B cell (primary cell): ENCODE measurements around the gene NKD2. TPM values are rescaled to one million over a fixed set of nuclear protein-coding genes. Genes with fewer than 3 reads are reported as not detected.
"Not testable (repeated sequence)": the region's sequence is repeated elsewhere in the genome, so short reads cannot be mapped to it uniquely, and the experiment has no call there.

ENCODE experiments used
- ATAC-seq: fragments of 200-7000 bp; cut with Tn5 transposase; one replicate; pipeline ENCODE4 v1.10.0; 2021; ENCODE audit warnings: low read depth, mild to moderate bottlenecking, moderate number of reproducible peaks, moderate library complexity
- CTCF ChIA-PET: fragments of 350-600 bp; sonication (Branson Sonifier 250); formaldehyde crosslinking; loops from one replicate; lab custom pipeline; 2021; ENCODE audit warnings: antibody characterized with exemption, inconsistent platforms; lab: Charles Lee
- POLR2A ChIA-PET: fragments of 350-600 bp; sonication (Branson Sonifier 250); formaldehyde crosslinking; loops from one replicate; lab custom pipeline; 2021; ENCODE audit warnings: antibody characterized with exemption; lab: Charles Lee
- DNase-seq: peaks from one replicate; pipeline ENCODE4 v3.0.0; 2013
- H2AFZ ChIP-seq: 2 replicates; pipeline ENCODE4 v1.6.1; 2012; ENCODE audit warnings: mild to moderate bottlenecking, low read depth, low read length; ENCODE audit not compliant: insufficient read depth, poor library complexity, severe bottlenecking
- H3K27ac ChIP-seq, 2 donors: 1 replicate in 1 of 2; 2 replicates in 1 of 2; pipeline ENCODE4 v1.5.1; 2012 to 2013; ENCODE audit warnings: low read length in 2 of 2, mild to moderate bottlenecking in 2 of 2, moderate library complexity in 1 of 2
- H3K27me3 ChIP-seq, 4 experiments: fragments of 200-600 bp in 1 of 4; sonication (generic) in 1 of 4; replicated peaks in 1 of 4; 1 replicate in 2 of 4; 2 replicates in 2 of 4; pipeline versions ENCODE4 v1.6.1 to v1.7.0; 2013 to 2016; ENCODE audit warnings: low read length in 3 of 4, mild to moderate bottlenecking in 2 of 4, mixed read lengths in 1 of 4, moderate library complexity in 1 of 4; ENCODE audit not compliant: insufficient read depth in 4 of 4, control insufficient read depth in 3 of 4; ENCODE audit errors: control extremely low read depth in 1 of 4
- H3K36me3 ChIP-seq, 2 experiments: replicated peaks in 1 of 2; 1 replicate in 1 of 2; 2 replicates in 1 of 2; pipeline versions ENCODE4 v1.6.1 to v1.7.1; 2013; ENCODE audit warnings: low read length in 1 of 2; ENCODE audit not compliant: insufficient read depth in 2 of 2, control insufficient read depth in 1 of 2; ENCODE audit errors: control extremely low read depth in 1 of 2, extremely low read depth in 1 of 2
- H3K4me1 ChIP-seq, 2 donors: fragments of 200-600 bp in 1 of 2; sonication (generic) in 1 of 2; 1 replicate in 1 of 2; 2 replicates in 1 of 2; pipeline versions ENCODE4 v1.5.1 to v1.6.1; 2013 to 2017; ENCODE audit warnings: low read length in 2 of 2; ENCODE audit not compliant: control insufficient read depth in 2 of 2, insufficient read depth in 2 of 2
- H3K4me2 ChIP-seq: replicated peaks from 2 replicates; pipeline ENCODE3; 2012; ENCODE audit warnings: mild to moderate bottlenecking, low read depth, low read length; ENCODE audit not compliant: poor library complexity, severe bottlenecking
- H3K4me3 ChIP-seq, 5 experiments: fragments of 200-600 bp in 1 of 5; sonication (generic) in 1 of 5; 1 replicate in 3 of 5; 2 replicates in 2 of 5; pipeline versions ENCODE4 v1.5.1 to v1.7.0; 2011 to 2016; ENCODE audit warnings: low read length in 4 of 5, mild to moderate bottlenecking in 4 of 5, low read depth in 2 of 5, control low read depth in 1 of 5, moderate library complexity in 1 of 5; ENCODE audit not compliant: insufficient read depth in 1 of 5; ENCODE audit errors: control extremely low read depth in 1 of 5, extremely low read depth in 1 of 5
- H3K79me2 ChIP-seq: fragments of 200-600 bp; sonication (generic); one replicate; pipeline ENCODE4 v1.6.0; 2016; ENCODE audit warnings: low read length; ENCODE audit not compliant: control insufficient read depth, insufficient read depth
- H3K9ac ChIP-seq: fragments of 200-600 bp; sonication (generic); 2 replicates; pipeline ENCODE4 v1.6.1; 2017; ENCODE audit warnings: mild to moderate bottlenecking, low read length, moderate library complexity
- H3K9me3 ChIP-seq, 3 donors: one replicate each; pipeline versions ENCODE4 v1.6.1 to v1.7.1; 2013; ENCODE audit warnings: low read length in 2 of 3; ENCODE audit not compliant: control insufficient read depth in 2 of 3, insufficient read depth in 1 of 3; ENCODE audit errors: control extremely low read depth in 1 of 3
- H4K20me1 ChIP-seq: 2 replicates; pipeline ENCODE4 v1.6.0; 2012; ENCODE audit warnings: mild to moderate bottlenecking, low read length; ENCODE audit not compliant: insufficient read depth, control insufficient read depth, poor library complexity, severe bottlenecking
- H3K27ac Mint-ChIP-seq: one replicate; pipeline ENCODE4 v1.8.0; 2021; ENCODE audit warnings: mixed read lengths
- H3K27me3 Mint-ChIP-seq: one replicate; pipeline ENCODE4 v1.8.0; 2021; ENCODE audit warnings: mixed read lengths
- H3K4me1 Mint-ChIP-seq: one replicate; pipeline ENCODE4 v1.8.0; 2021; ENCODE audit warnings: mixed read lengths
- H3K4me3 Mint-ChIP-seq: one replicate; pipeline ENCODE4 v1.8.0; 2021; ENCODE audit warnings: mixed read lengths
- H3K9me3 Mint-ChIP-seq: one replicate; pipeline ENCODE4 v1.8.0; 2022; ENCODE audit warnings: mixed read lengths; ENCODE audit not compliant: insufficient read depth
- CTCF ChIP-seq: fragments of 200-600 bp; IDR thresholded peaks from one replicate; pipeline ENCODE4 v1.8.0; 2022; ENCODE audit warnings: antibody characterized with exemption, mild to moderate bottlenecking
- EZH2 ChIP-seq: IDR thresholded peaks from 2 replicates; pipeline ENCODE4 v1.6.1; 2012; ENCODE audit warnings: borderline replicate concordance, low read depth, mild to moderate bottlenecking, moderate library complexity, low read length; ENCODE audit not compliant: insufficient read depth, poor library complexity, severe bottlenecking
- WGBS: methylation state at CpG from one replicate; pipeline ENCODE4 v1.1.5; 2013; ENCODE audit warnings: missing lambda C conversion rate; ENCODE audit not compliant: insufficient coverage; 5-methylcytosine and 5-hydroxymethylcytosine counted together
- intact Hi-C: fragments of 100-400 bp; cut with micrococcal nuclease; formaldehyde crosslinking; loops from one replicate; pipeline ENCODE4 v1.10.0; 2022
- polyA plus RNA-seq: library from polyadenylated mRNA; depleted of rRNA; stranded (reverse); fragments of >200 nt; gene quantifications from 2 replicates; pipeline ENCODE4 v1.2.3, GENCODE V29; 2012
- total RNA-seq, 2 donors: library from RNA; stranded (reverse); fragments of 120-200 nt in 1 of 2; gene quantifications; 1 replicate in 1 of 2; 2 replicates in 1 of 2; pipeline versions ENCODE4 v1.2.3 to v1.2.4, GENCODE V29; 2013 to 2022

Gene NKD2
- total and polyA plus RNA-seq, 2 donors (not counting 1 experiment from before 2014, with no cell fraction given) = 0.12 to 0.34 TPM

GRCh38 chr5:1060535-1060981, 52.0 kb downstream of the NKD2 start:
- H4K20me1 ChIP-seq = no peaks in the 10 kb centered on the region
- Mint-ChIP-seq H3K4me1 (no peaks in the 10 kb centered on the region), H3K27ac (no peak overlapping the region), H3K9me3 (no peaks in the 10 kb centered on the region), H3K4me3 (no peak overlapping the region), H3K27me3 (no peaks in the 10 kb centered on the region)
- H2AFZ ChIP-seq = no peak overlapping the region
- intact Hi-C loops = no loop called here
- ATAC-seq (no peak), DNase-seq (no peak)
- H3K4me3 ChIP-seq = no peak overlapping the region
- H3K9ac ChIP-seq = no peak overlapping the region
- no peak overlapping the region for H3K27ac ChIP-seq
- TF ChIP-seq CTCF (no peak), EZH2 (no peak)
- H3K79me2 ChIP-seq = no peaks in the 10 kb centered on the region
- ChIA-PET POLR2A (no interaction called here), CTCF (no interaction called here)
- no peaks in the 10 kb centered on the region for H3K9me3 ChIP-seq
- no peak overlapping the region for H3K4me2 ChIP-seq
- WGBS = 76% methylated on average over 21 of the region's 24 CpGs
- H3K36me3 ChIP-seq = no peaks in the 10 kb centered on the region
- H3K4me1 ChIP-seq = no peaks in the 10 kb centered on the region
- H3K27me3 ChIP-seq = no peaks in the 10 kb centered on the region

- H3K9me3 ChIP-seq, POLR2A ChIA-PET: not testable (repeated sequence)
These were observed 52.7 kb downstream of the NKD2 start for GRCh38 chr5:1061292-1061691.

More at GRCh38 chr5:1061292-1061691, 52.7 kb downstream of the NKD2 start:
- H3K4me3 Mint-ChIP-seq, H3K27me3 Mint-ChIP-seq, ATAC-seq, H3K36me3 ChIP-seq, intact Hi-C loops, H3K27me3 ChIP-seq, H3K4me3 ChIP-seq, H3K27ac Mint-ChIP-seq, H3K27ac ChIP-seq, H2AFZ ChIP-seq, H3K79me2 ChIP-seq, CTCF ChIA-PET, DNase-seq, H3K4me1 Mint-ChIP-seq, H4K20me1 ChIP-seq, H3K9ac ChIP-seq, H3K4me2 ChIP-seq, H3K4me1 ChIP-seq, H3K9me3 Mint-ChIP-seq: not testable (repeated sequence)
- WGBS = 86% methylated on average over 7 of the region's 43 CpGs
